ENCODE measurements around the gene LNX2.

Gene LNX2

DNA sequence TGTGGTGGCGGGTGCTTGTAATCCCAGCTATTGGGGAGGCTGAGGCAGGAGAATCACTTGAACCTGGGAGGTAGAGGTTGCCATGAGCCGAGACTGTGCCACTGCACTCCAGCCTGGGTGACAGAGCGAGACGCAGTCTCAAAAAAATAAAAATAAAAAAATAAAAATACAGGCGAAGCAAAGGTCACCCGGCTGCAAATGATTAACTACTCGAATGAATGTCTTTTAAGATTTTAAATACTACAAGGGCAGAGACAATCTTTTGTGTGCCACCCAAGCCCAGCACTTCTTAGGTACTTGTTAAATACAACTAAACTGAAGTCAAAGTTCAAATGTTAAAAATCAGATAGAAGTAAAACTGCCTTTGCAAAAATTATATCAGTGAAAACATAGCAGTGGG lies 6.7 kb downstream of the LNX2 start:
- DNase-seq (ENCODE audit: insufficient read length, low spot score) (no peak), FAIRE-seq (no peak)
- no peak for TF ChIP-seq POLR2A (IDR thresholded peaks at IDR 0.05; ENCODE audit: low read depth, low read length)

GRCh38 chr13:27607125-27607524 lies 13.2 kb downstream of the LNX2 start:
- no peak for TF ChIP-seq POLR2A (IDR thresholded peaks at IDR 0.05; ENCODE audit: low read depth, low read length)
- FAIRE-seq (peak; percentile 61), DNase-seq (ENCODE audit: insufficient read length, low spot score) (no peak)

- FAIRE-seq (no peak), DNase-seq (ENCODE audit: insufficient read length, low spot score) (no peak)
- TF ChIP-seq POLR2A (IDR thresholded peaks at IDR 0.05; ENCODE audit: low read depth, low read length) = no peak
These were observed 14.6 kb downstream of the LNX2 start for GRCh38 chr13:27605610-27606200.

GRCh38 chr13:27605099-27605498 lies 15.2 kb downstream of the LNX2 start:
- DNase-seq (ENCODE audit: insufficient read length, low spot score) (no peak), FAIRE-seq (no peak)
- TF ChIP-seq POLR2A (IDR thresholded peaks at IDR 0.05; ENCODE audit: low read depth, low read length) = no peak

DNA sequence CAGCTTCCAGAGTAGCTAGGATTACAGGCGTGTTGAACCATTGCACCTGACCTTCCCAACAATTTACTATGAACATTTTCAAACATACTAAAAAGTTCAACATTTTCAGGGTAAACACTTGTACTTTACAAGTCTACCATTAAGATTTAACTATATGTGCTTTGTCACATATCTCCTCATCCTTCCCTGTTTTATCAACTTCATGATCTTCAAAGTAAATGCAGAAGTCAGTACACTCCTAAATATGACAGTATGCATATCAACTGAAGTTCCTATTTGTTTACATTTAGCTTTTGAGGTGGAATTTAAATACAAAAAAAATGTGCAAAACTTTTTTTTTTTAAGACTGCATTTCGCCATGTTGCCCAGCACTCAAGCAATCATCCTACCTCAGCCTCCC lies 18.5 kb downstream of the LNX2 start:
- FAIRE-seq (no peak), DNase-seq (ENCODE audit: insufficient read length, low spot score) (no peak)
- no peak for TF ChIP-seq POLR2A (IDR thresholded peaks at IDR 0.05; ENCODE audit: low read depth, low read length)

DNA sequence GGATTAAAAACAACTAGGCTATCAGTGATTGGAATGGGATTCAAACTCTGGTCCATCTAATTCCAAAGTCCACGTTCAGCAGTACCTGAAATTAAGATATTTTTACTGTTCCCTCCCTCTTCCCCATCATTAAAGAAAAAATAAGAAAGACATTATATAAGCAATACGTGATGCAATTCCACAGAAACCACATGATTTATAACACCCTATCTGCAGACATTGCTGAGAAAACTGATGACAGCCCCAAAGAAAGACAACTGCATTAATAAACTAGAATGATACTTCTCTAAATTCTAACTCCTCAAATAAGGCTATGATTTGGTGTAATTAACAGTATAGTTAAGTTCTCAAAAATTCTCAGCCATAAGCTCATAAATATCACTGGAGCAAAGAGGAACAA lies 19.1 kb downstream of the LNX2 start:
- DNase-seq (ENCODE audit: insufficient read length, low spot score) = no peak
- no peak for FAIRE-seq
- TF ChIP-seq POLR2A (IDR thresholded peaks at IDR 0.05; ENCODE audit: low read depth, low read length) = no peak

DNA sequence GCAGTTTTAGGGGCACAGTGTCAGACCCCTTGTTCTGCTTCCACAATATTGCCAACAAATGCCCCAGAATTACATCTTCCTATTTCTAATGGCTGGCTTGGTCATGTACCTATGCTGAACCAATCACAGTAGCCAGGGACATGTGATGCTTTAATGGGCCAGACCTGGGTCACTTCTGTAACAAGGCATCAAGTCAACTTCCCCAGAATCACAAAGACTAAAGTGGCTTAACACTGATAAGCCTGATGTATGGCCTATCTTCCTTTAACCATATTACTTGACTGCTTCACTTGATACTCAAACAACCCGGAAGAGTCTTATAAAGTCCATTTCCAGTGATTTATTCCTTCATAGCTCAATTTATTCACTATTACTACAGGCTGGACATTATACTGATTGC lies 19.6 kb downstream of the LNX2 start:
- no peak for DNase-seq (ENCODE audit: insufficient read length, low spot score)
- TF ChIP-seq POLR2A (IDR thresholded peaks at IDR 0.05; ENCODE audit: low read depth, low read length) = no peak
- no peak for FAIRE-seq

DNA sequence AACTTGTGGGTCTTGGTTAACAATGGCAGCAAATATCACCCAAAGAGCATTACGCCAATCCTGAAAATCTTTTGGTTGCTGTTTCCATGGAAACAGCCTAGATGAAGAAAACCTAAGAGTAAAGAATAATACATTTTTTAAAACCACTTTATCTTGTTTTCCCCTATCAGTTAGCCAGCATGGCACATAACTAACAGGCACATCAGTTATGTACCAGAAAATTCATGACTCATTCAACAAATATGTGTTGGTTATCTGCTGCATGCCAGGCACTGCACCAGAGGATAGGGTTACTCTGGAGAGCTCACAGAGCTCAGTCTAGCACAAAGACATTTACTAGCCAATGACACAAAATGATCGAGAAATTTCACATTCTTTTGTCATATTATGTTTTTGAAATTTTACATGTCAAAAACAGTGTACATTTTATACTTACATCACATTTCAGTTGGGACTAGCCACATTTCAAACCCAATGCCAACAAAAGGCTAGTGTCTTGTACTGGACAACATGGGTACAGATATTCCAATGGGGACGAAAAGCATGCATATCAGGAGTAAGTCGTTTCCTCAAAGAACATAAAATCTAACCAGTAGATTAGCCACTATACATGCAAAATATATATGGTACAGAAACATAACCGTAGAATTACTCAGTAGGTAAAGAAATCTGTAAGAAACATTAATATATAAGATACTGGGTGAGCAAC lies 20.3 kb downstream of the LNX2 start:
- no peak for TF ChIP-seq POLR2A (IDR thresholded peaks at IDR 0.05; ENCODE audit: low read depth, low read length)
- FAIRE-seq (peak; percentile 80), DNase-seq (ENCODE audit: insufficient read length, low spot score) (no peak)

DNA sequence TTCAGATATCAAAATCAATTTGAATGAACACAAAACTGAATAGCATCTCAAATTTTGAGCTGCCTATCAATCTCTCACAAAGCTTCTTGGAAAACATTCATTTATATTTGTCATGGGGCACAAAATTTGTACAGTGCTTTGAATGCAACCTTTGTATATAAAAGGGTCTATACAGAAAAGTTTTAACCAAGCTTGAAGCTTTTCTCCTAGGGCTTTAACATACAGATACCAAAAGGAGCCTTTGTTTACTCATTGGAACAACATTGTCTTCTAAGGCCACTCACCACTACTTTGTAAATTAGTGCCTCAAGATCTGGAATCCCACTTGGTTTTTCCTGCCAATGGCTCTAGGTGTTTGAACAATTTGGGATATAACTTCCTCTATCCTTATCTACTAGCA lies 21.2 kb downstream of the LNX2 start:
- no peak for TF ChIP-seq POLR2A (IDR thresholded peaks at IDR 0.05; ENCODE audit: low read depth, low read length)
- FAIRE-seq = no peak
- DNase-seq (ENCODE audit: insufficient read length, low spot score) = no peak

DNA sequence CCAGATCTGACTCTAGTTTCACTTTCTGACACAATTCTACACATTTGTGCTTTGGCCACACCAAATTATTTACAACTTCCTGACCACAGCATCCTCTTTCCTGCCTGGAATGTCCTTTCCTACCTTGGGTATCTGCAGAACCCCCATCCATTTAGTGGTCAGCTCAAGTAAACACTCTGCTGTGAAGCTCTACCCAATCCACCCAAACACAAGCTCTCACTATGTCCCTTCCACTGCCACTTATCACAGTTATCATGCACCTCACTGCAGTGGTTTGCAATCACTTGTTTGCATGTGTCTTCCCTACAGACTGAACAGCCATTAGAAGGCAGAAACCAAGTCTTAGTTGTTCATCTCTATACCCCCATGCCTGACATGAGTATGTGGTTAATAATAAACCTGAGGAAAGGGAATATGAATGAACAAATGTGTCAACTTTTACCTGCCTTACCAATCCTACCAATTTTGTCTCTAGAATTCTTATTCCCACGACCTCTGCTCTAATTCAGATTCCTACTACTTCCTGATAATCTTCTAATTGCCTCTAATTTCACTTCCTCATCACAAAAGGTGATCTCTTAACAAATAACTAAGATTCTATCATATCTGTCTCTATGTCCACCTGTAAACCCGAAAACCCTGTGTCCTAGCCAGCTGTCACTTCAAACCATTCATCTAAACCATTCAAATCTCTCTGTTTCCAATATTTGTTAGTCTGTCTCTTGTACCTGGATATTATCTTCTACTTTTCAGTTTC lies 25.1 kb downstream of the LNX2 start:
- FAIRE-seq = no peak
- DNase-seq (ENCODE audit: insufficient read length, low spot score) = no peak
- no peak for TF ChIP-seq POLR2A (IDR thresholded peaks at IDR 0.05; ENCODE audit: low read depth, low read length)

DNA sequence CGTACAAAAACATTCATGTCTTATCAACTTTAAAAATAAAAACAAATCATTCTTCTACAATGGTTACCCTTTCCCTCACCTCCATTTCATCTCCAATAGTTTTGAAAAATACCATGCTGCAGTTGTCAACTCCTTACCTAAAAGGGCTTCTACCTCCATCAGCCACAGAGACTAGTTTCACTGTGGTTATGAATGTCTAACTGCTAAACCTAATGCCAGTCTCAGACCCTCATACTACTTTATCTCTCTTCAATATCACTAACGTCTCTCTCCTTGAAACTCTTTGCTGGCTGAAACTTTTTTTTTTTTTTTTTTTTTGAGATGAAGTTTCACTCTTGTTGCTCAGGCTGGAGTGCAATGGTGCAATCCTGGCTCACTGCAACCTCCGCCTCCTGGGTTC lies 27.1 kb downstream of the LNX2 start:
- no peak for DNase-seq (ENCODE audit: insufficient read length, low spot score)
- FAIRE-seq = no peak
- TF ChIP-seq POLR2A (IDR thresholded peaks at IDR 0.05; ENCODE audit: low read depth, low read length) = no peak

DNA sequence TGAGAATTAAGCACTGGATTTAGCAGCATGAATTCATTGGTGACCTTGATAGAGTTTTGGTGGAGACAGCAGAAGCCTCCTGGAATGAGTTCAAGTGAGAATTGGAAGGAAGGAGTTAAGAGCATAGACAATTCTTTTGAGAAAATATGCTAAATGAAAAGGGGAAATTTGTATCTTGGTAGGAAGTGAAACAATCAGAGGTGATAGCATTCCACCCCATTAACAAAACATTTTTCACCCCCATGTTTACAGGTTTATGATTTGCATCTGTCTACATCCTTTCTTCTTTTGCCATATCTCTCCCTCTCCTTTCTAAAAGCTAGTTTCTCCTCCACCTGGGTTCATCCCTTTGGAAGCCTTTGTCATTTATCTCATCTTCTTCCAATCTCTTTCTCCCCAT lies 27.5 kb downstream of the LNX2 start:
- FAIRE-seq (no peak), DNase-seq (ENCODE audit: insufficient read length, low spot score) (no peak)
- TF ChIP-seq POLR2A (IDR thresholded peaks at IDR 0.05; ENCODE audit: low read depth, low read length) = no peak

DNA sequence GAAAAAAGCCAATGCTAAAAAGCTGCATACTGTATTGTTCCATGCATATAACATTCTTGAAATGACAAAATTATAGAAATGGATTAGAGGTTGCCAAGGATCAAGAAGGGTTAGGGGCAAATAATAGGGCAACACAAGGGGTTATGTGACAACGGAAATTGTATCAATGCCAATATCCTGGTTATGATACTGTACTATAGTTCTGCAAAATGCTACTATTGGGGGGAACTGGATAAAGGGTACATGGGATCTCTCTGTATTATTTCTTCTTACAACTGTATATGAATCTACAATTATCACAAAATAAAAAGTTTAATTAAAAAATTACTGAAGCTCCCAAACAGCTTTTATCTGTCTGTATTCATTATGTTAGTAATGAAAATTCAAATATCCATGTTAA lies 31.9 kb downstream of the LNX2 start:
- DNase-seq (ENCODE audit: insufficient read length, low spot score) (no peak), FAIRE-seq (no peak)
- no peak for TF ChIP-seq POLR2A (IDR thresholded peaks at IDR 0.05; ENCODE audit: low read depth, low read length)

GRCh38 chr13:27587095-27587746 lies 33.1 kb downstream of the LNX2 start:
- no peak for TF ChIP-seq POLR2A (IDR thresholded peaks at IDR 0.05; ENCODE audit: low read depth, low read length)

More at GRCh38 chr13:27587095-27587746, 33.1 kb downstream of the LNX2 start:
- FAIRE-seq = no peak
- DNase-seq (ENCODE audit: insufficient read length, low spot score) = no peak

Data from H54 (cell line).